NCI-H2029 (cell line): ENCODE data around the gene GPR176.
A peak's percentile ranks its signal among the peaks of the same experiment; 100 is the strongest.

Experiments used
- DNase-seq: peaks from one replicate; lab custom pipeline; 2025; lab: John Stamatoyannopoulos, UW

GPR176 gene

DNA sequence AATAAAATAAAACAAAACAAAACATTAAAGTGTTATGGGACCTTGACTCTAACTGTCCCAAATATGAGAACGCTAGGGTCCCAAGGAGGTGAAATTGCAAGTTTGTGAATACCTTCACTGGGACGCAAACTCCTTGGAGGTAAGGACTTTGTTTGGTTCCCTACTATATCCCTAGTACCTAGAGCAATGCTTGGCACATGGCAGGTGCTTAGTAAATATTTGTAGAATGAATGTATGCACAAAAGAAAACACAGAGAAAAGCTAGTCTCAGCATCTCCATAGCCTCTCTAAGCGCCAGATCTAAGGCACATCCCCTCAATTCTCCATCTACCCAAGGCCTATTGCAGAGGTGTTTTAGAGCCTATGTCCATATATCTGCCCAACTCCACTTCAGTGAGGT, 30.5 kb downstream of the GPR176 start:
- no peak for DNase-seq

- no peak for DNase-seq
Measured at GRCh38 chr15:39888809-39889208, 31.3 kb downstream of the GPR176 start.

DNA sequence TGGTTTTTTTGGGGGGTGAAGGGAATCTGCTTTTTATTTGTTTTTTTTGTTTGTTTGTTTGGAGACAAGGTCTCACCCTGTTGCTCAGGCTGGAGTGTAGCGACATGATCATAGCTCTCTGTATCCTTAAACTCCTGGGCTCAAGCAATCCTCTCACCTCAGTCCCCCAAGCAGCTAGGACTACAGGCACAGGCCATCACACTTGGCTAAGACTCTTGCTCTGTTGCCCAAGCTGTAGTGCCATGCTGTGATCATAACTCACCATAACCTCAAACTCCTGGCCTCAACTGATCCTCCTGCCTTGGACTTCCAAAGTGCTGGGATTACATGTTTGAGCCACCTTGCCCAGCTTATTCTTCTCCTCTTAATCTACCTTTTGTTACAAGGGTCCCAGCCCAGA, 31.8 kb downstream of the GPR176 start:
- no peak for DNase-seq

GRCh38 chr15:39887832-39888231, 32.2 kb downstream of the GPR176 start:
- no peak for DNase-seq

DNA sequence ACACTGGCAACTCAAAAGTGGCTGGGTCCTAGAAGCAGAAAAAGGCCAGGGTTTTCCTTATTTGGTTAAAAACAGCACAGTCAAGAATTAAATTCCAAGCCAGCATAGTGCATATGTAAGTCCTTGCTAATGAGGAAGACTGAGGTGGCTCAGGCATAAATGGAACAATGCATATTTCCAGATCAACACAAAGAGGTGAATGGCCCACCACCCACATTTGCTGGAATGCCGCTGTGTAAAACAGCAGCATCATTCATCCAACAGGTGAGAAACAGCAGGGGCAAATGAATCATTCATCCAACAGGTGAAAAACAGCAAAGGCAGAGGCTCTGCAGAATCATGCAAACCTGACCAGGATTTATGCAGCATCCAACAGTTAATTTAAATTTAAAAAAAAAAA, 32.9 kb downstream of the GPR176 start:
- no peak for DNase-seq

GRCh38 chr15:39886418-39886817, 33.6 kb downstream of the GPR176 start:
- DNase-seq, result no peak

DNA sequence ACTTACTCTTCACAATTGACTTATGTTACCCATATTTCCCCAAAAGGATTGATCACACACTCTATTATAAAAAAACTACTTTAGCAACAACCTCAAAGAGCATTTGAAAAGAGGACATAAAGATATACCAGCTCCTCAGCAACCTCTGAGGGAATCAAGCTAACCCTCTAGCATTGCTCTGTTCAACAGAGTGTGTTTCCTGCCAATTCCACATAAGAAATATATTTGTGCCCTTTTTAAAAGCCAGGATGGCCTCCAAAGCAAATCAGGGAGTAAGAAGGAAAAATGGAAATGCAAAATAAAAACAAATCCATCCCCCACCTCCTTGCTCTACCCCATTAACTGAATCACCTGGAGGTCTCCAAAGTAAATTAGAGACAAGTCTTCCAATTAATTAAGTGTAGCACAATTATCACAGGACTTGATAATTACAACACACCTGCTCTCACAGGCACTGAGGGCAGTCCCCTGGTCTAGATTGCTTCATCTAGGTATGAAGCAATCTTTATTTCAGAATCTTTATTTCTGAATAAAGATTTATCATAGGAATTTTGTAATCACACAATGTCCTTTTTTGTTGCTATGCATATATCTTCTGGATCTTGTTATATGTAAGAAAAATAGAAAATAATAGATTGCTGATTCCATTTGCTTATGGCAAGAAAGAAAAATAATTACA, 34.8 kb downstream of the GPR176 start:
- DNase-seq, result no peak

GRCh38 chr15:39884351-39884750, 35.7 kb downstream of the GPR176 start:
- DNase-seq, result no peak

DNA sequence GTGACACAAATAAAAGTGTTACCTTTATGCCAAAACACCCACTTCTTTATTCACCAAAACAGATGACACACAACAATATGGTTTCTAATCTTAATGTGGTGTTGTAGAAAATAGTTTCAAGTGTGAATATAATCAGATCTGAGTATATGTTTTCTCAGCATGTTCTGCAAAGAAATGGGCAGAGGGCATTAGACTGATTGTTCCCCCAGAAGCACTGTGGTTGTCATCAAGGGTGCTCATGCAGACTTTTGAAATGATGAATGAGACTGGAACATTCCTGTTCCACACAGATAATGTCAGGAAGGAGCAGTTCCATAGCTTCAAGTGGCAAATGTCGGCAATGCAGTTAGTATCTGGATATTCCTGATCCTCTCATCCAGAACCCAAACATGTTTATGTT, 37.5 kb downstream of the GPR176 start:
- DNase-seq, result no peak

DNA sequence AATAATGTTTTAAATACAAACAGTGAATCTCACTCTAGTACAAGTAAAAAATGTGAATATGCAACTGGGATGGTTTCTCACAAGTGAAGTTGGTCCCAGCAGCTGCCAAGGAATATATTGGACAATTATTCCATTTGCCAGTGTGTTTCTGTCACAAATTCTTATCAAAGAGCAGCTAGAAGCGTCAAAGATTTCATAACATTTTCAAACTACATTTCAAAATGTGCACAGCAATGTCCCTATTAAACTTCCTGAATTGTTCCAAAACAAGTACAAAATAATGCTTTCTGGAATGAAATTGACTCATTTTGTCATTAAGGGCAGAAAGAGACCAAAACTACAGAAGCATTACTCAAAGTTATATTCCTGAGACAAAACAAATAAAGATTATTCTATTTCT, 38.3 kb downstream of the GPR176 start:
- no peak for DNase-seq

DNA sequence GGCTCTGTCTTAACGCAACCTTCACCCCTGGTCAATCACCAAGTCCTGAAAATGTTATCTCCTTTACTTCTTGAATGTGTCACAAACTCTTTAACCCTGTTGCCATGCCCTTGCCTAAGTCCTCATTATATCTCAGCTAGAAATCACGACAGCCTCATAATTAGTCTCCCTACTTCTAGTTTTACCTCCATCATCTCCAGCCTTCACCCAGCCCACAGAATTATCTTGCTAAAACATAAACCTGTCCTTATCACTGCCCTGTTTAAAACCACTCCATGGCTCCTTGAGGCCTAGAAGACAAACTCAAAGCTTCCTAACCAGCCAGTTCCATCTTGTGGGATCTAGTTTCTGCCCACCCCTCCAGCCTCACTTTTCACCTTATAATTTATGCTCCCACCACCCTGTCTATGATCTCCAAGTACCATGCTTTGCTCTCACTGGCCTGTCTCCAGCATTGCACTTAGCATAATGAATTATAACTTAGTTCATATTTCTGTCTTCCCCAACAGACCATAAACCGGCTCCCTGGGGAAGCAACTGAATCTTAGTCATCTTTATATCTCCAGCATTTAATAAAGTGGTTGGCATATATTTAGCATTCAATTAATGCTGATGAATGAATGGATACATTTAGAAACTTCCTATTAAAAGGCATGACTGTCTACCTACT, 39.2 kb downstream of the GPR176 start:
- DNase-seq, result no peak

- DNase-seq, result no peak
Measured at GRCh38 chr15:39878406-39878785, 41.7 kb downstream of the GPR176 start.

DNA sequence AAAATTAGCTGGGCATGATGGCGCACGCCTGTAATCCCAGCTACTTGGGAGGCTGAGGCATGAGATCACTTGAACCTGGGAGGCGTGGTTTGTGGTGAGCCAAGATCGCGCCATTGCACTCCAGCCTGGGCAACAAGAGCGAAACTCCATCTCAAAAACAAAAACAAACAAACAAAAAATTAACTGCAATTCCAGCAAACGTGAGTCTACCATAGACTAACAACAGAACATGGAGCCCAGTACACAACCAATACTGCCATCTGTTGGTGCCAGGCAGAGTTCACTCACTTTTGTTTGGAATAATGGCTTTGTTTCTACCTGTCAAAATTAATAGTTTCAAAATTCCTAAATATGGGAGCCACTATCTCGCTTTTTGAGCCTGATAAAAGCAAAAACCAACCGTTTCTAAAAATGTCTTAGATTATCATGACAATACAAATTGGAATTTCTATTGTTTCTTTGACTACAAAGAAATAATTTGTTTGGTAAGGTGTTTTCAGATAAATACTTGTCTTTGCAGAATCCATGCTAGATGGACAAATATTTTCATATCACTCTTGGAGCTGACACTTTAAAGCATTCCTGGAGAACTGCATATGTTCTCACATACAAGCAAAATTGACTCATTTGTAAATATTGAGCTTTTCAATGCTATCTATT, 45.0 kb downstream of the GPR176 start:
- no peak for DNase-seq

GRCh38 chr15:39873978-39874377, 46.1 kb downstream of the GPR176 start:
- DNase-seq, result no peak

- no peak for DNase-seq
Measured at GRCh38 chr15:39870537-39870936, 49.5 kb downstream of the GPR176 start.

GRCh38 chr15:39869858-39870515, 50.1 kb downstream of the GPR176 start:
- no peak for DNase-seq

GRCh38 chr15:39869254-39869653, 50.8 kb downstream of the GPR176 start:
- DNase-seq, result peak; percentile 74

DNA sequence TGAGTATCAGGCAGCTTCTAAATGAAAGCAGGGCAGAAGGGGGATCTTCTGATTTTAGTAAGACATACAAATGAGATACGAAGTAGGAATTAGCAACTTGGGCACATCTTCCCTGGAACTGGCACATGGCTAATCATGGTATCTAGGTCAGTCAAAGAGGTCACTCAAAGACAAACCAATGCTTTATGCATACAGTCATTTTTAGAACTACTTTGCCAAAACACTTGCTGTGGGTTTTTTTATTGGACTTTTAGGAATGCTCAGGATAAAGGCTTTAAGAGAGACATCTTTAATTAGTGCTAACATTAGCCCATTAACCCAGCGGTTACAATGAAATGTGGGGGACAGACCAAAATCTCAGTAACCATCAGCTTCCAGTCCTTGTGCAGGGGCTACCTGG, 51.7 kb downstream of the GPR176 start:
- no peak for DNase-seq

- DNase-seq, result no peak
Measured at GRCh38 chr15:39864116-39864515, 56.0 kb downstream of the GPR176 start.

GRCh38 chr15:39860871-39861270, 59.2 kb downstream of the GPR176 start:
- no peak for DNase-seq

DNA sequence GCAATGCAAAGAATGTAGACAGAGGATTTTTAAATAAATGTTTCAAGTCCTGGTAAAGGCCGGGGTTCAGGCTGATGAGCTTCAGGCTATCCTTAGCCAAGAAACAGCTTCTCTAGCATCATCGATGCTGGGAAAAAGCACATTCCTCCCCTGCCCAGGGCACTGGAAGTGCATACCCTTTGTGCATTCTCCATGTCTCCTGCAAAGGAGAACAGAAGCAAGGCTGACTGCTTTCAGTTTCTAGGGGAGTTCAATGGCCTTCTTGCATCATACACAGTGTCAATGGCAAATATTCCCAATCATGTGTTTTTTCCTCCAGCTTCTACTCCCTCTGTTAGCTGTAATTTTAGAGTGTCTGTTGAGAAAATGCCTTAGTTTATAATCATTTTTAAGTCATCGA, 59.9 kb downstream of the GPR176 start:
- DNase-seq, result no peak

DNA sequence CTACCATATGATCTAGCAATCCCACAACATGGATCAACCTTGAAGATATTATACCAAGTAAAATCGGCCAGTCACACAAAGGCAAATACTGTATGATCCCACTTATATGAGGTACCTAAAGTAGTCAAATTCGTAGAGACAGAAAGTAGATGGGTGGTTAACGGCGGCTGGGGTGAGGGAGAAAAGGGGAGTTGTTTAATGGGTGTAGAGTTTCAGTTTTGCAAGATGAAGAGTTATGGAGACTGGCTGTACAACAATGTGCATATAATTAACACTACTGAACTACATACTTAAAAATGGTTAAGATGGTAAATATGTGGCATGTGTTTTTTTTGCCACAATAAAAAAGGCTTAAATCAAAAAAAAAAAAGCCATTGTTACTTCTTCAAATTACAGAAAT, 60.4 kb downstream of the GPR176 start:
- DNase-seq, result no peak

DNA sequence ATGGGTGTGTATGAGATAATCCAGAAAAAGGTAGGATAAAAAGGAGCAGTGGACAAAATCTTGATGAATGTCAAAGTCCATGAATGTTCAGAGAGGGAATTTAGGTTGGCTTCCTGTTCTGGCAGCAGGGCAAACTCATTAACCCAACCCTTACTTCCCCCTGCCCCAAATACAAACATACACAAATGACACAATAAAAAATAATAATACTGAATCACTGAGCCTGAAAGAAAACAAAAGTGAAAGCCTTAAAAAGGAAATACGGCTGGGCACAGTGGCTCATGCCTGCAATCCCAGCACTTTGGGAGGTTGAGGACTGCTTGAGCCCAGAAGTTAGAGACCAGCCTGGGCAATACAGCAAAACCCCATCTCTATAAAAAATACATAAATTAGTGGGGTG, 62.9 kb downstream of the GPR176 start:
- DNase-seq, result no peak
